PFSK-1 (cell line): Measurements from ENCODE around the gene VILL.

Experiments used
- FOXP2 ChIP-seq: optimal IDR thresholded peaks from 2 replicates; pipeline ENCODE3; 2011; ENCODE audit warnings: borderline replicate concordance, control low read depth, inconsistent platforms; ENCODE audit not compliant: insufficient read depth; ENCODE audit errors: extremely low read length, extremely low read depth
- POLR2AphosphoS5 ChIP-seq: IDR thresholded peaks from 2 replicates; pipeline ENCODE4 v1.6.1; 2012; ENCODE audit warnings: low read depth, mild to moderate bottlenecking, control low read depth, low read length, moderate library complexity
- SIN3A ChIP-seq: IDR thresholded peaks from 2 replicates; pipeline ENCODE4 v1.6.1; 2012; ENCODE audit warnings: mild to moderate bottlenecking, low read length, moderate library complexity, borderline replicate concordance; ENCODE audit not compliant: insufficient read depth
- TAF1 ChIP-seq: IDR thresholded peaks from 2 replicates; pipeline ENCODE4 v1.6.1; 2012; ENCODE audit warnings: low read length, control low read depth, borderline replicate concordance; ENCODE audit not compliant: insufficient read depth
- TF ChIP-seq, protein P1 (sequence below), 2 experiments: IDR thresholded peaks; 2 replicates each; pipeline versions ENCODE4 v1.6.1 to v1.8.0; 2011 to 2012; ENCODE audit warnings: low read depth in 2 of 2, low read length in 2 of 2, control low read depth in 1 of 2, inconsistent platforms in 1 of 2, mild to moderate bottlenecking in 1 of 2, moderate library complexity in 1 of 2; ENCODE audit not compliant: insufficient read depth in 1 of 2

DNA sequence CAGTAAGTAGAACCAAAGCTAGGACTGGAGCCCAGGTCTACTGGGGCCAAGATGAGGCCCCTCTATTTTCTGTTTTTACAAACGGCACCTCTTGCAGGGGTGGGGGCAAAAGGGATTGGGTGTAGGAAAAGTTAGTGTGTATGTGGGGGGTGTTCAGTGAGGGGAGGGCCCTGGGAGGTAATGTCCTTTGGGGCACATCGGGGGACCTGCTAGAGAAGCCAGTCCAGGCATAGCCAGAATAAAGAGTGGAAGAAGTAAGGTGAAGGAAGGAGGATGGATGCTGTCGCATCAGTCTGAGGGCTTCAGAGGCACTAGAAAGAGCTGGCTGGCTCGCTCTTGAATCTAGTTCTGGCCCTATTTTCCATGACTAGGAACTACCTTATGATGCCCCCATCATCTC lies 36.3 kb downstream of the VILL start:
- TF ChIP-seq, protein P1, sequence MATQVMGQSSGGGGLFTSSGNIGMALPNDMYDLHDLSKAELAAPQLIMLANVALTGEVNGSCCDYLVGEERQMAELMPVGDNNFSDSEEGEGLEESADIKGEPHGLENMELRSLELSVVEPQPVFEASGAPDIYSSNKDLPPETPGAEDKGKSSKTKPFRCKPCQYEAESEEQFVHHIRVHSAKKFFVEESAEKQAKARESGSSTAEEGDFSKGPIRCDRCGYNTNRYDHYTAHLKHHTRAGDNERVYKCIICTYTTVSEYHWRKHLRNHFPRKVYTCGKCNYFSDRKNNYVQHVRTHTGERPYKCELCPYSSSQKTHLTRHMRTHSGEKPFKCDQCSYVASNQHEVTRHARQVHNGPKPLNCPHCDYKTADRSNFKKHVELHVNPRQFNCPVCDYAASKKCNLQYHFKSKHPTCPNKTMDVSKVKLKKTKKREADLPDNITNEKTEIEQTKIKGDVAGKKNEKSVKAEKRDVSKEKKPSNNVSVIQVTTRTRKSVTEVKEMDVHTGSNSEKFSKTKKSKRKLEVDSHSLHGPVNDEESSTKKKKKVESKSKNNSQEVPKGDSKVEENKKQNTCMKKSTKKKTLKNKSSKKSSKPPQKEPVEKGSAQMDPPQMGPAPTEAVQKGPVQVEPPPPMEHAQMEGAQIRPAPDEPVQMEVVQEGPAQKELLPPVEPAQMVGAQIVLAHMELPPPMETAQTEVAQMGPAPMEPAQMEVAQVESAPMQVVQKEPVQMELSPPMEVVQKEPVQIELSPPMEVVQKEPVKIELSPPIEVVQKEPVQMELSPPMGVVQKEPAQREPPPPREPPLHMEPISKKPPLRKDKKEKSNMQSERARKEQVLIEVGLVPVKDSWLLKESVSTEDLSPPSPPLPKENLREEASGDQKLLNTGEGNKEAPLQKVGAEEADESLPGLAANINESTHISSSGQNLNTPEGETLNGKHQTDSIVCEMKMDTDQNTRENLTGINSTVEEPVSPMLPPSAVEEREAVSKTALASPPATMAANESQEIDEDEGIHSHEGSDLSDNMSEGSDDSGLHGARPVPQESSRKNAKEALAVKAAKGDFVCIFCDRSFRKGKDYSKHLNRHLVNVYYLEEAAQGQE (IDR thresholded peaks at IDR 0.05; ENCODE audit: insufficient read depth in 1 of 2, low read depth in 2 of 2, low read length in 2 of 2): no peak
- TF ChIP-seq POLR2AphosphoS5 (no peak), SIN3A (no peak), TAF1 (no peak), FOXP2 (no peak)
